Mammary epithelial cell (primary cell): ENCODE measurements around the gene KCNA10.

Experiments
- EZH2 ChIP-seq: IDR thresholded peaks from 2 replicates; pipeline ENCODE4 v1.6.1; 2012; ENCODE audit warnings: low read length, inconsistent platforms, borderline replicate concordance
- TF ChIP-seq, protein P1 (sequence below), 2 donors: IDR thresholded peaks in 1 of 2; conservative IDR thresholded peaks in 1 of 2; 2 replicates each; pipeline ENCODE4 v1.5.1; 2011 to 2012; ENCODE audit warnings: inconsistent platforms in 2 of 2, low read length in 2 of 2, mild to moderate bottlenecking in 2 of 2, control low read depth in 1 of 2, low read depth in 1 of 2; ENCODE audit not compliant: insufficient read depth in 1 of 2; ENCODE audit errors: extremely low read depth in 1 of 2

- TF ChIP-seq, protein P1, sequence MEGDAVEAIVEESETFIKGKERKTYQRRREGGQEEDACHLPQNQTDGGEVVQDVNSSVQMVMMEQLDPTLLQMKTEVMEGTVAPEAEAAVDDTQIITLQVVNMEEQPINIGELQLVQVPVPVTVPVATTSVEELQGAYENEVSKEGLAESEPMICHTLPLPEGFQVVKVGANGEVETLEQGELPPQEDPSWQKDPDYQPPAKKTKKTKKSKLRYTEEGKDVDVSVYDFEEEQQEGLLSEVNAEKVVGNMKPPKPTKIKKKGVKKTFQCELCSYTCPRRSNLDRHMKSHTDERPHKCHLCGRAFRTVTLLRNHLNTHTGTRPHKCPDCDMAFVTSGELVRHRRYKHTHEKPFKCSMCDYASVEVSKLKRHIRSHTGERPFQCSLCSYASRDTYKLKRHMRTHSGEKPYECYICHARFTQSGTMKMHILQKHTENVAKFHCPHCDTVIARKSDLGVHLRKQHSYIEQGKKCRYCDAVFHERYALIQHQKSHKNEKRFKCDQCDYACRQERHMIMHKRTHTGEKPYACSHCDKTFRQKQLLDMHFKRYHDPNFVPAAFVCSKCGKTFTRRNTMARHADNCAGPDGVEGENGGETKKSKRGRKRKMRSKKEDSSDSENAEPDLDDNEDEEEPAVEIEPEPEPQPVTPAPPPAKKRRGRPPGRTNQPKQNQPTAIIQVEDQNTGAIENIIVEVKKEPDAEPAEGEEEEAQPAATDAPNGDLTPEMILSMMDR (conservative IDR thresholded peaks at IDR 0.05 in 1 of 2, IDR thresholded peaks at IDR 0.05 in 1 of 2; ENCODE audit: extremely low read depth in 1 of 2, insufficient read depth in 1 of 2, low read depth in 1 of 2, low read length in 2 of 2): no peak
- TF ChIP-seq EZH2: no peak
These were observed 24.2 kb downstream of the KCNA10 start for GRCh38 chr1:110494522-110495406.
